Measurements from ENCODE around the gene TLR7.

DNA sequence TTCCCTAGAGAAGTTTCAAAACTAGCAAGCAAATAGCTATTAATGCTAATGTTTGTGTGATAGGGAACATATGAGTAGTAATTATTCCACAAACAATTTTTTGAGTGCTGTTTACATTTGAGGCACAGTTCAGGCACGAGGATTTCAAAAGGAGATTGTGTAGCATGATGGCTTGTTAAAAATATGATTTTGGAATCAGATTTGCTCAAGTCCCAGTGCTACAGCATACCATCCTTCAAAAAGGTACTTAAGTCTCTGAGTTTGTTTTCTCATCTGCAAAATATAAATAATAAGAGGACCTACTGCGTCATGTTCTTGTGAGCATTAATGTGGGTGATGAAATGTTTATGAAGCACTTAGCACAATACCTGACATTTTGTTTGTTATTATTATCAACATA lies 50.9 kb downstream of the TLR7 start:
- TF ChIP-seq EZH2 (IDR thresholded peaks at IDR 0.05; ENCODE audit: insufficient read depth, poor library complexity, severe bottlenecking) (no peak), EZH2phosphoT487 (IDR thresholded peaks at IDR 0.05; ENCODE audit: insufficient read depth, low read depth) (no peak)
